Stimulated activated CD4-positive, alpha-beta T cell treated with anti-CD3 and anti-CD28 coated beads, Interleukin-12 subunit alpha, Interleukin-12 subunit beta, amount 100 ng/mL, for 4 hours (primary cell): ENCODE data around the gene TAS1R2.
"Not testable (repeated sequence)": the region's sequence is repeated elsewhere in the genome, so short reads cannot be mapped to it uniquely, and the experiment has no call there.

Experiments
- DNase-seq: peaks from one replicate; pipeline ENCODE4 v3.0.0-alpha.2; 2020

The TAS1R2 gene

GRCh38 chr1:18883636-18884418 lies 24.4 kb upstream of the TAS1R2 start:
- DNase-seq: peak; percentile 77

GRCh38 chr1:18883079-18883478 lies 23.6 kb upstream of the TAS1R2 start:
- DNase-seq: no peak

GRCh38 chr1:18882486-18882885 lies 23.0 kb upstream of the TAS1R2 start:
- no peak for DNase-seq

- DNase-seq: no peak
Observed at GRCh38 chr1:18881642-18882431, 22.4 kb upstream of the TAS1R2 start.

- no peak for DNase-seq
Observed at GRCh38 chr1:18881164-18881563, 21.7 kb upstream of the TAS1R2 start.

GRCh38 chr1:18880585-18880984 lies 21.1 kb upstream of the TAS1R2 start:
- no peak for DNase-seq

GRCh38 chr1:18879791-18880309 lies 20.4 kb upstream of the TAS1R2 start:
- DNase-seq: no peak

GRCh38 chr1:18879215-18879790 lies 19.8 kb upstream of the TAS1R2 start:
- DNase-seq: no peak

- DNase-seq: no peak
Observed at GRCh38 chr1:18878538-18879214, 19.2 kb upstream of the TAS1R2 start.

GRCh38 chr1:18877282-18877681 lies 17.8 kb upstream of the TAS1R2 start:
- no peak for DNase-seq

- DNase-seq: no peak
Observed at GRCh38 chr1:18876210-18876609, 16.8 kb upstream of the TAS1R2 start.

- DNase-seq: no peak
Observed at GRCh38 chr1:18875796-18876128, 16.3 kb upstream of the TAS1R2 start.

GRCh38 chr1:18875107-18875795 lies 15.8 kb upstream of the TAS1R2 start:
- DNase-seq: peak; percentile 64

GRCh38 chr1:18874600-18874999 lies 15.1 kb upstream of the TAS1R2 start:
- no peak for DNase-seq

- DNase-seq: no peak
Observed at GRCh38 chr1:18874036-18874435, 14.6 kb upstream of the TAS1R2 start.

- no peak for DNase-seq
Observed at GRCh38 chr1:18872071-18872611, 12.7 kb upstream of the TAS1R2 start.

- no peak for DNase-seq
Observed at GRCh38 chr1:18871401-18872070, 12.1 kb upstream of the TAS1R2 start.

- no peak for DNase-seq
Observed at GRCh38 chr1:18870957-18871356, 11.5 kb upstream of the TAS1R2 start.

- not testable (repeated sequence) for DNase-seq
Observed at GRCh38 chr1:18870595-18870865, 11.1 kb upstream of the TAS1R2 start.

GRCh38 chr1:18869847-18870594 lies 10.6 kb upstream of the TAS1R2 start:
- DNase-seq: no peak

- no peak for DNase-seq
Observed at GRCh38 chr1:18868801-18869424, 9.5 kb upstream of the TAS1R2 start.
